Pancreas (tissue), 10 donors: Measurements from ENCODE around the gene SMYD1. TPM values are rescaled to one million over a fixed set of nuclear protein-coding genes. Genes with fewer than 3 reads are reported as not detected.
A peak's percentile ranks its signal among the peaks of the same experiment; 100 is the strongest.

Source experiments
- ATAC-seq, 4 donors: fragments of 200-7000 bp; cut with Tn5 transposase; one replicate each; pipeline versions ENCODE4 v1.8.0 to v1.9.1; 2020; ENCODE audit warnings: mild to moderate bottlenecking in 4 of 4, moderate library complexity in 4 of 4
- DNase-seq, 6 donors: peaks; one replicate each; pipeline ENCODE4 v3.0.0-alpha.2; 2020
- FAIRE-seq: peaks from 2 replicates; lab custom pipeline; 2012; peaks lifted over from hg19 to GRCh38; lab: Jason Lieb, UNC
- H3K27ac ChIP-seq, 4 donors: fragments of 200-600 bp; sonication (generic); 1 replicate in 3 of 4; 2 replicates in 1 of 4; pipeline versions ENCODE4 v1.5.0 to v1.8.0; 2020
- H3K27me3 ChIP-seq, 4 donors: fragments of 200-600 bp; one replicate each; pipeline ENCODE4 v1.8.0; 2021
- H3K36me3 ChIP-seq, 3 donors: fragments of 200-600 bp; sonication (generic) in 1 of 3; one replicate each; pipeline versions ENCODE4 v1.5.0 to v1.8.0; 2020 to 2021
- H3K4me1 ChIP-seq, 3 donors: fragments of 200-600 bp; one replicate each; pipeline ENCODE4 v1.8.0; 2021
- H3K4me3 ChIP-seq, 4 donors: fragments of 200-600 bp; sonication (generic) in 2 of 4; one replicate each; pipeline versions ENCODE4 v1.5.0 to v1.8.0; 2020 to 2021
- H3K9me3 ChIP-seq, 4 donors: fragments of 200-600 bp; one replicate each; pipeline ENCODE4 v1.8.0; 2021
- CTCF ChIP-seq, 4 donors: fragments of 200-600 bp; sonication (generic) in 3 of 4; IDR thresholded peaks; one replicate each; pipeline versions ENCODE4 v1.5.0 to v1.8.0; 2021; ENCODE audit warnings: antibody characterized with exemption in 4 of 4
- WGBS, 2 donors: extraction: QIAGEN DNeasy Blood & Tissue Kit; methylation state at CpG; one replicate each; pipeline ENCODE4 v1.1.7; 2013; 5-methylcytosine and 5-hydroxymethylcytosine counted together
- intact Hi-C, 3 donors: fragments of 100-400 bp; cut with DNase I; formaldehyde crosslinking; loops; one replicate each; pipeline versions ENCODE4 v1.11.1 to v1.14.2; 2022
- polyA plus RNA-seq, 2 donors: library from polyadenylated mRNA; stranded (reverse); fragments of 200-250 nt; gene quantifications; one replicate each; pipeline ENCODE4 v1.2.3, GENCODE V29; 2013
- total RNA-seq, 6 donors: library from RNA; stranded (reverse); fragmentation: NEBNext Ultra II Directional in 4 of 6; extraction: Animal tissue kit (Norgen Biotek cat#: 25700) in 4 of 6; gene quantifications; one replicate each; pipeline versions ENCODE4 v1.2.1 to v1.2.4, GENCODE V29; 2021 to 2023
- donor health status: healthy with polysubstance abuse.
- donor health status: DM: no; HTN: no; CAD: no; lungs with moderate emphysema.
- donor health status: DM: no; HTN: no; CAD: no.
- donor health status: control.
- donor health status: control.
- donor health status: Bipolar disorder and iron deficiency.
- donor health status: DM: yes; HTN: yes; CAD: no.
- donor health status: DM: no; HTN: no; CAD: no.
- donor health status: DM: no; HTN: no; CAD: no.
- donor health status: DM: yes; HTN: yes; CAD: no.

Gene SMYD1
- total and polyA plus RNA-seq, 8 donors, result 0.06 to 0.16 TPM; not detected in 6

GRCh38 chr2:88054782-88055370 lies 12.7 kb upstream of the SMYD1 start:
- H3K4me1 ChIP-seq, result peaks cover 0 to 25% (median 21%) of the 10 kb centered on the region in 3 donors
- WGBS, 2 donors, result 23 to 25% methylated on average over 25 of the region's 25 CpGs
- intact Hi-C loops, result no loop called here
- H3K27me3 ChIP-seq, result no peaks in the 10 kb centered on the region
- ATAC-seq, result peak; percentile 4 to 17 (median 10)
- no peak for FAIRE-seq
- peak overlapping the region; percentile 85 to 96 (median 90) for H3K27ac ChIP-seq
- no peak for TF ChIP-seq CTCF (IDR thresholded peaks at IDR 0.05)
- peak overlapping the region; percentile 71 to 97 (median 80) for H3K4me3 ChIP-seq
- no peaks in the 10 kb centered on the region for H3K9me3 ChIP-seq
- DNase-seq, result no peak
- no peaks in the 10 kb centered on the region for H3K36me3 ChIP-seq

- peaks cover 0 to 25% (median 21%) of the 10 kb centered on the region in 3 donors for H3K4me1 ChIP-seq
- H3K9me3 ChIP-seq, result no peaks in the 10 kb centered on the region
- TF ChIP-seq CTCF (IDR thresholded peaks at IDR 0.05), result no peak
- peak; percentile 94 to 99 (median 96) for DNase-seq
- H3K27ac ChIP-seq, result peak within 1 kb of the TSS; percentile 85 to 96 (median 90)
- 0 to 1% methylated on average over 71 to 77 of the region's 77 CpGs for WGBS, 2 donors
- H3K4me3 ChIP-seq, result peak within 1 kb of the TSS; percentile 71 to 97 (median 80)
- intact Hi-C loops, result no loop called here
- FAIRE-seq, result no peak
- no peaks in the 10 kb centered on the region for H3K36me3 ChIP-seq
- ATAC-seq, result peak; percentile 96 to 98 (median 98)
- H3K27me3 ChIP-seq, result no peaks in the 10 kb centered on the region
Measured at GRCh38 chr2:88055371-88056128, 12.1 kb upstream of the SMYD1 start, which contains the start of gene KRCC1. Gene KRCC1, minus strand, starts transcription at chr2:88055783. Its CDS starts 27,220 bp downstream, at chr2:88028563.

- no peak for TF ChIP-seq CTCF (IDR thresholded peaks at IDR 0.05)
- intact Hi-C loops, result no loop called here
Measured at GRCh38 chr2:88057437-88057844, 10.2 kb upstream of the SMYD1 start.

GRCh38 chr2:88058191-88058590 lies 9.4 kb upstream of the SMYD1 start:
- DNase-seq (no peak), ATAC-seq (no peak), FAIRE-seq (no peak)
- Histone ChIP-seq H3K27me3 (no peaks in the 10 kb centered on the region), H3K9me3 (no peaks in the 10 kb centered on the region), H3K4me3 (no peak overlapping the region), H3K36me3 (no peaks in the 10 kb centered on the region), H3K4me1 (peaks cover 0 to 13% (median 10%) of the 10 kb centered on the region in 3 donors), H3K27ac (no peak overlapping the region)
- intact Hi-C loops, result no loop called here
- TF ChIP-seq CTCF (IDR thresholded peaks at IDR 0.05), result no peak
- WGBS, 2 donors, result 71 to 83% methylated on average over 5 of the region's 5 CpGs

More at GRCh38 chr2:88057437-88057844, 10.2 kb upstream of the SMYD1 start:
- FAIRE-seq (no peak), ATAC-seq (no peak), DNase-seq (no peak)
- Histone ChIP-seq H3K4me3 (no peak overlapping the region), H3K27me3 (no peaks in the 10 kb centered on the region), H3K36me3 (no peaks in the 10 kb centered on the region), H3K27ac (no peak overlapping the region), H3K9me3 (no peaks in the 10 kb centered on the region), H3K4me1 (peaks cover 0 to 16% (median 10%) of the 10 kb centered on the region in 3 donors)
- WGBS, 2 donors, result 58 to 69% methylated on average over 4 of the region's 4 CpGs
